Esophagus (tissue), 2 donors: ENCODE data around the gene PPEF1. TPM values are rescaled to one million over a fixed set of nuclear protein-coding genes. Genes with fewer than 3 reads are reported as not detected.
"Not testable (repeated sequence)": the region's sequence is repeated elsewhere in the genome, so short reads cannot be mapped to it uniquely, and the experiment has no call there.

ENCODE experiments used
- H3K27ac ChIP-seq, 2 donors: one replicate each; pipeline ENCODE4 v1.5.1; 2013; ENCODE audit warnings: low read depth in 2 of 2, mild to moderate bottlenecking in 2 of 2, inconsistent platforms in 1 of 2, low read length in 1 of 2, moderate library complexity in 1 of 2
- H3K27me3 ChIP-seq, 2 donors: one replicate each; pipeline ENCODE4 v1.6.1; 2013; ENCODE audit warnings: low read length in 2 of 2, control low read depth in 1 of 2, mild to moderate bottlenecking in 1 of 2; ENCODE audit not compliant: insufficient read depth in 2 of 2, control insufficient read depth in 1 of 2
- H3K36me3 ChIP-seq, 2 donors: one replicate each; pipeline ENCODE4 v1.6.1; 2013; ENCODE audit warnings: low read length in 1 of 2; ENCODE audit not compliant: control insufficient read depth in 2 of 2, insufficient read depth in 2 of 2
- H3K4me1 ChIP-seq, 2 donors: one replicate each; pipeline ENCODE4 v1.6.1; 2013; ENCODE audit warnings: low read length in 1 of 2; ENCODE audit not compliant: control insufficient read depth in 2 of 2, insufficient read depth in 2 of 2
- H3K4me3 ChIP-seq, 2 donors: one replicate each; pipeline ENCODE4 v1.5.1; 2013; ENCODE audit warnings: low read length in 2 of 2, mild to moderate bottlenecking in 2 of 2, low read depth in 1 of 2, moderate library complexity in 1 of 2
- H3K9me3 ChIP-seq, 2 donors: one replicate each; pipeline ENCODE4 v1.6.1; 2013; ENCODE audit warnings: mild to moderate bottlenecking in 2 of 2, low read depth in 1 of 2, low read length in 1 of 2, moderate library complexity in 1 of 2; ENCODE audit not compliant: control insufficient read depth in 2 of 2, insufficient read depth in 1 of 2
- WGBS, 2 donors: extraction: QIAGEN DNeasy Blood & Tissue Kit; methylation state at CpG; one replicate each; pipeline ENCODE4 v1.1.7; 2013; 5-methylcytosine and 5-hydroxymethylcytosine counted together
- polyA plus RNA-seq, 2 donors: library from polyadenylated mRNA; stranded (reverse); fragments of 200-250 nt; gene quantifications; one replicate each; pipeline ENCODE4 v1.2.3, GENCODE V29; 2013
- donor health status: healthy with polysubstance abuse.
- donor health status: Bipolar disorder and iron deficiency.

The PPEF1 gene
- polyA plus RNA-seq, 2 donors = not detected

- H3K27me3 ChIP-seq, H3K4me1 ChIP-seq, H3K27ac ChIP-seq, H3K4me3 ChIP-seq, H3K36me3 ChIP-seq, H3K9me3 ChIP-seq: not testable (repeated sequence)
- 74 to 90% methylated on average over 3 of the region's 3 CpGs for WGBS, 2 donors
Measured at GRCh38 chrX:18847901-18848300, 140.5 kb downstream of the PPEF1 start.

- H3K36me3 ChIP-seq = no peaks in the 10 kb centered on the region
- no peaks in the 10 kb centered on the region for H3K9me3 ChIP-seq
- H3K27ac ChIP-seq = no peak overlapping the region
- WGBS, 2 donors = 55 to 56% methylated on average over 1 of the region's 1 CpG
- no peaks in the 10 kb centered on the region for H3K27me3 ChIP-seq
- no peaks in the 10 kb centered on the region for H3K4me1 ChIP-seq
- no peak overlapping the region for H3K4me3 ChIP-seq
Measured at GRCh38 chrX:18855919-18856644, 148.6 kb downstream of the PPEF1 start.

- no peaks in the 10 kb centered on the region for H3K9me3 ChIP-seq
- H3K4me1 ChIP-seq = no peaks in the 10 kb centered on the region
- H3K27me3 ChIP-seq = no peaks in the 10 kb centered on the region
- H3K36me3 ChIP-seq = no peaks in the 10 kb centered on the region
- H3K4me3 ChIP-seq = no peak overlapping the region
- no peak overlapping the region for H3K27ac ChIP-seq
- WGBS, 2 donors = 61 to 77% methylated on average over 1 of the region's 1 CpG
Measured at GRCh38 chrX:18856645-18856997, 149.2 kb downstream of the PPEF1 start.

- no peak overlapping the region for H3K27ac ChIP-seq
- no peaks in the 10 kb centered on the region for H3K4me1 ChIP-seq
- 93 to 95% methylated on average over 5 of the region's 5 CpGs for WGBS, 2 donors
- H3K9me3 ChIP-seq = no peaks in the 10 kb centered on the region
- H3K36me3 ChIP-seq = no peaks in the 10 kb centered on the region
- no peak overlapping the region for H3K4me3 ChIP-seq
- no peaks in the 10 kb centered on the region for H3K27me3 ChIP-seq
Measured at GRCh38 chrX:18861511-18861910, 154.1 kb downstream of the PPEF1 start.

- Histone ChIP-seq H3K36me3 (no peaks in the 10 kb centered on the region), H3K9me3 (no peaks in the 10 kb centered on the region), H3K4me3 (no peak overlapping the region), H3K27me3 (no peaks in the 10 kb centered on the region), H3K4me1 (no peaks in the 10 kb centered on the region), H3K27ac (no peak overlapping the region)
- WGBS, 2 donors = 90 to 91% methylated on average over 15 of the region's 15 CpGs
Measured at GRCh38 chrX:18864390-18864920, 157.0 kb downstream of the PPEF1 start.

GRCh38 chrX:18871161-18871890 is 163.9 kb downstream of the PPEF1 start:
- no peaks in the 10 kb centered on the region for H3K4me1 ChIP-seq
- no peaks in the 10 kb centered on the region for H3K27me3 ChIP-seq
- no peaks in the 10 kb centered on the region for H3K9me3 ChIP-seq
- 67 to 75% methylated on average over 10 of the region's 10 CpGs for WGBS, 2 donors
- no peaks in the 10 kb centered on the region for H3K36me3 ChIP-seq
- no peak overlapping the region for H3K4me3 ChIP-seq
- no peak overlapping the region for H3K27ac ChIP-seq

GRCh38 chrX:18871970-18872369 is 164.5 kb downstream of the PPEF1 start:
- 67 to 75% methylated on average over 12 of the region's 12 CpGs for WGBS, 2 donors
- no peaks in the 10 kb centered on the region for H3K27me3 ChIP-seq
- no peak overlapping the region for H3K27ac ChIP-seq
- H3K4me3 ChIP-seq = no peak overlapping the region
- H3K9me3 ChIP-seq = no peaks in the 10 kb centered on the region
- H3K4me1 ChIP-seq = no peaks in the 10 kb centered on the region
- no peaks in the 10 kb centered on the region for H3K36me3 ChIP-seq

- no peaks in the 10 kb centered on the region for H3K36me3 ChIP-seq
- H3K4me1 ChIP-seq = no peaks in the 10 kb centered on the region
- no peak overlapping the region for H3K27ac ChIP-seq
- 88 to 90% methylated on average over 8 of the region's 8 CpGs for WGBS, 2 donors
- no peaks in the 10 kb centered on the region for H3K9me3 ChIP-seq
- H3K27me3 ChIP-seq = no peaks in the 10 kb centered on the region
- H3K4me3 ChIP-seq = no peak overlapping the region
Measured at GRCh38 chrX:18872621-18873020, 165.2 kb downstream of the PPEF1 start.

GRCh38 chrX:18873189-18873791 is 165.8 kb downstream of the PPEF1 start:
- Histone ChIP-seq H3K27ac (no peak overlapping the region), H3K9me3 (no peaks in the 10 kb centered on the region), H3K4me1 (no peaks in the 10 kb centered on the region), H3K27me3 (no peaks in the 10 kb centered on the region), H3K36me3 (no peaks in the 10 kb centered on the region), H3K4me3 (no peak overlapping the region)
- whole genome bisulfite sequencing, 2 donors = 57 to 66% methylated on average over 27 of the region's 27 CpGs
